WTC11 (cell line): Measurements from ENCODE around the gene ISCA2. TPM values are rescaled to one million over a fixed set of nuclear protein-coding genes. Genes with fewer than 3 reads are reported as not detected.

Experiments used
- ATAC-seq: fragments of 200-7000 bp; cut with Tn5 transposase; 2 replicates; pipeline ENCODE4 v1.10.0; 2021; ENCODE audit warnings: mild to moderate bottlenecking, moderate library complexity
- CTCF ChIA-PET: fragments of 300-600 bp; sonication (Branson Sonifier 250); formaldehyde crosslinking; loops from one replicate; lab custom pipeline; 2021; ENCODE audit warnings: antibody characterized with exemption; lab: Charles Lee
- POLR2A ChIA-PET: fragments of 350-600 bp; sonication (Branson Sonifier 250); formaldehyde crosslinking; loops from one replicate; lab custom pipeline; 2021; ENCODE audit warnings: antibody characterized with exemption; lab: Charles Lee
- DNase-seq: peaks from one replicate; pipeline ENCODE4 v3.0.0; 2021; ENCODE audit warnings: low spot score
- H3K27ac Mint-ChIP-seq: 2 replicates; pipeline ENCODE4 v1.8.0; 2021; ENCODE audit warnings: mixed read lengths
- H3K27me3 Mint-ChIP-seq: 2 replicates; pipeline ENCODE4 v1.8.0; 2021; ENCODE audit warnings: low read depth, mild to moderate bottlenecking, moderate library complexity, mixed read lengths
- H3K36me3 Mint-ChIP-seq: 2 replicates; pipeline ENCODE4 v1.8.0; 2021; ENCODE audit warnings: mixed read lengths
- H3K4me1 Mint-ChIP-seq: 2 replicates; pipeline ENCODE4 v1.8.0; 2022; ENCODE audit warnings: mixed read lengths
- H3K4me3 Mint-ChIP-seq: 2 replicates; pipeline ENCODE4 v1.8.0; 2021; ENCODE audit warnings: mild to moderate bottlenecking, moderate library complexity, mixed read lengths
- H3K9me3 Mint-ChIP-seq: 2 replicates; pipeline ENCODE4 v1.8.0; 2021; ENCODE audit warnings: mixed read lengths
- ATF1 ChIP-seq: sonication (generic); formaldehyde crosslinking; IDR thresholded peaks from 2 replicates; pipeline ENCODE4 v1.8.1; 2023; ENCODE audit warnings: mild to moderate bottlenecking, moderate library complexity, missing genetic modification reagents
- CREB1 ChIP-seq: sonication (generic); formaldehyde crosslinking; IDR thresholded peaks from 2 replicates; pipeline ENCODE4 v1.8.0; 2023; ENCODE audit warnings: mild to moderate bottlenecking, missing genetic modification reagents
- FOXJ3 ChIP-seq: sonication (generic); formaldehyde crosslinking; IDR thresholded peaks from 2 replicates; pipeline ENCODE4 v1.9.0; 2021; ENCODE audit warnings: missing genetic modification reagents, mild to moderate bottlenecking, borderline replicate concordance
- IRF2 ChIP-seq: sonication (generic); formaldehyde crosslinking; IDR thresholded peaks from 2 replicates; pipeline ENCODE4 v1.8.0; 2022; ENCODE audit warnings: low read depth, missing genetic modification reagents, borderline replicate concordance
- SMAD4 ChIP-seq: sonication (generic); formaldehyde crosslinking; IDR thresholded peaks from 2 replicates; pipeline ENCODE4 v1.8.0; 2022; ENCODE audit warnings: mild to moderate bottlenecking, missing genetic modification reagents
- ZNF423 ChIP-seq: fragments of 250-450 bp; sonication (Bioruptor Pico); IDR thresholded peaks from 2 replicates; pipeline ENCODE4 v2.1.2; 2022; ENCODE audit warnings: mild to moderate bottlenecking, moderate library complexity
- total RNA-seq: library from RNA; stranded (reverse); gene quantifications from 3 replicates; pipeline ENCODE4 v1.2.3, GENCODE V29; 2021
- TF ChIP-seq, protein P1 (sequence below): fragments of 250-450 bp; sonication (Bioruptor Pico); IDR thresholded peaks from 2 replicates; pipeline ENCODE4 v1.9.0; 2021; ENCODE audit warnings: mild to moderate bottlenecking
- TF ChIP-seq, protein P2 (sequence below): sonication (generic); formaldehyde crosslinking; IDR thresholded peaks from 2 replicates; pipeline ENCODE4 v1.8.1; 2023; ENCODE audit warnings: mild to moderate bottlenecking, moderate library complexity, missing genetic modification reagents
- TF ChIP-seq, protein P3 (sequence below): sonication (generic); formaldehyde crosslinking; IDR thresholded peaks from 2 replicates; pipeline ENCODE4 v1.8.1; 2023; ENCODE audit warnings: mild to moderate bottlenecking, missing genetic modification reagents
- TF ChIP-seq, protein P4 (sequence below): sonication (generic); formaldehyde crosslinking; IDR thresholded peaks from 2 replicates; pipeline ENCODE4 v1.8.0; 2022; ENCODE audit warnings: mild to moderate bottlenecking, missing genetic modification reagents
- TF ChIP-seq, protein P5 (sequence below): sonication (generic); formaldehyde crosslinking; IDR thresholded peaks from 2 replicates; pipeline ENCODE4 v1.8.1; 2022; ENCODE audit warnings: mild to moderate bottlenecking, missing genetic modification reagents, moderate library complexity, borderline replicate concordance
- TF ChIP-seq, protein P6 (sequence below): sonication (generic); formaldehyde crosslinking; conservative IDR thresholded peaks from 2 replicates; pipeline ENCODE4 v1.8.1; 2022; ENCODE audit warnings: mild to moderate bottlenecking, missing genetic modification reagents
- TF ChIP-seq, protein P7 (sequence below): fragments of 250-450 bp; sonication (Bioruptor Pico); IDR thresholded peaks from 2 replicates; pipeline ENCODE4 v2.1.2; 2022; ENCODE audit warnings: mild to moderate bottlenecking, moderate library complexity

The ISCA2 gene
- total RNA-seq, 1 experiment from 2014 or later, result 50.1 TPM

DNA sequence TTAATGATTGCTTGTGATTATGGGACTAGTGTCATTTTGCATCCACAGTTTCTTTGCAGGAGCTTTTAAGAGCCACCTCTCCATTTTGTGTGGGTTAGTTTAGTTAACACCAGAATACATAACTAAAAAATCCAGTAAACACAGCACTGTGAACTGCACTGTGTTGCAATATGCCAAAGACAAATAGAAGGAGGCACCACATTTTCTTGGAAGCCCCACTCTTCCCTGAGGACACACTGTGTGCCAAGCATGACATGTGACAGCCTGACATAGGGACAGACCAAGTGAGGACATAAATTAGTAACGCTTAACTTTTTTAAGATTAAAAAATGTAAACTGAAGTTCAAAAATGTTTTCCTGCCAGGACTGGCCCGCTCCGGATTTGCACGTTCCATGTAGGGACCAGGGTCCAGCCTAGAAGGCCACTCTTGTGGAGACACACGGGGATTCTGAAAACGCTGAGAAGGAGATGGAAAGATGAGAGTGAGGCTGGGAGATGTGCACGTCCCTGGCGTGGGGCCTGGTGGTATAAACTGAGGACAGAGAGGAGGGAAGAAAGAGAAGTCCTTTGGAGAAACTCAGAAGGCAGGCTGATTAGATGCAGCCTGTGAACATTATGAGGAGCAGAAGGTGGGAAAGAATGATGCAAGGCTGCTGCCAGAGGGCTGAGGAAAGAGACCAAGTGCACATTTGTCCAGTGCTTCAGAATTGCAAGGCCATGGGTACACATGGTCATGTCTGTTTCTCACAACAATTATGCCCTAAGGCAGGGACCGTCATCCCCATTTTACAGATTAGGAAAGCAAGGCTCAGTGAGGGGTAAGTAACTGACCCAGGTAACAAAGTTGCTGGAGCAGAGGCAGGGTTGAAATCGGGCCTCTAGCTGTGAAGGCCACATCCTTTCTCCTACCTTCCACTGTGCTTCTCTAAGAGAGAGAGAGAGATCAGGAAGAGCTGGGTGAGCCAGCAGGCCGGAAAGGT is 45.1 kb downstream of the ISCA2 start (continued):
- TF ChIP-seq, protein P1, sequence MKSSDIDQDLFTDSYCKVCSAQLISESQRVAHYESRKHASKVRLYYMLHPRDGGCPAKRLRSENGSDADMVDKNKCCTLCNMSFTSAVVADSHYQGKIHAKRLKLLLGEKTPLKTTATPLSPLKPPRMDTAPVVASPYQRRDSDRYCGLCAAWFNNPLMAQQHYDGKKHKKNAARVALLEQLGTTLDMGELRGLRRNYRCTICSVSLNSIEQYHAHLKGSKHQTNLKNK (CRISPR knock-in tag), result no peak
- TF ChIP-seq SMAD4 (CRISPR knock-in tag), result no peak

DNA sequence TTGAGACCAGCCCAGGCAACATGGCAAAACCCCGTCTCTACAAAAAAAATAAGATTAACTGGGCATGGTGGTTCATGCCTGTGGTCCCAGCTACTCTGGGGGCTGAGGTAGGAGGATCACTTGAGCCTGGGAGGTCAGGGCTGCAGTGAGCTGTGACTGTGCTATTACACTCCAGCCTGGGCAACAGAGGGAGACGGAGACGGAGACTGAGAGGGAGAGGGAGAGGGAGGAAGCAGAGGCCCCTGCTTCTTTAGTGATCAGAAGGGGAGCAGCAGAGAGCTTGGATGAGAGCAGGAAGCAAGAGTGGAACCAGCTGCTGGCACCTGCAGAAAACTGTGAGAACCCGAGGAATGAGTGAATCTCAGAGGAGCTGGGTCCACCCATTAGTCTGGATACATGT is 45.9 kb downstream of the ISCA2 start:
- Mint-ChIP-seq H3K4me1 (no peaks in the 10 kb centered on the region), H3K9me3 (no peaks in the 10 kb centered on the region), H3K36me3 (no peaks in the 10 kb centered on the region), H3K4me3 (no peak overlapping the region), H3K27ac (0 out of 2 replicates have a peak overlapping the region, but pooled peaks have one; percentile 20), H3K27me3 (no peaks in the 10 kb centered on the region)
- ATAC-seq (peak; percentile 41; the same call in 1 of the 2 replicates), DNase-seq (no peak)
- ChIA-PET POLR2A (interaction anchor here (1.4 kb wide), 1 partner anchor 9 kb away, joined by 3 read pairs; no protein-coding TSS in a partner anchor), CTCF (interaction anchor here (0.6 to 2.1 kb wide), 7 partner anchors 8 to 282 kb away, joined by 3 to 7 read pairs (median 5); no protein-coding TSS in a partner anchor)
- TF ChIP-seq, protein P2, sequence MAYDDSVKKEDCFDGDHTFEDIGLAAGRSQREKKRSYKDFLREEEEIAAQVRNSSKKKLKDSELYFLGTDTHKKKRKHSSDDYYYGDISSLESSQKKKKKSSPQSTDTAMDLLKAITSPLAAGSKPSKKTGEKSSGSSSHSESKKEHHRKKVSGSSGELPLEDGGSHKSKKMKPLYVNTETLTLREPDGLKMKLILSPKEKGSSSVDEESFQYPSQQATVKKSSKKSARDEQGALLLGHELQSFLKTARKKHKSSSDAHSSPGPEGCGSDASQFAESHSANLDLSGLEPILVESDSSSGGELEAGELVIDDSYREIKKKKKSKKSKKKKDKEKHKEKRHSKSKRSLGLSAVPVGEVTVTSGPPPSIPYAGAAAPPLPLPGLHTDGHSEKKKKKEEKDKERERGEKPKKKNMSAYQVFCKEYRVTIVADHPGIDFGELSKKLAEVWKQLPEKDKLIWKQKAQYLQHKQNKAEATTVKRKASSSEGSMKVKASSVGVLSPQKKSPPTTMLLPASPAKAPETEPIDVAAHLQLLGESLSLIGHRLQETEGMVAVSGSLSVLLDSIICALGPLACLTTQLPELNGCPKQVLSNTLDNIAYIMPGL (CRISPR knock-in tag), result no peak
- TF ChIP-seq, protein P3, sequence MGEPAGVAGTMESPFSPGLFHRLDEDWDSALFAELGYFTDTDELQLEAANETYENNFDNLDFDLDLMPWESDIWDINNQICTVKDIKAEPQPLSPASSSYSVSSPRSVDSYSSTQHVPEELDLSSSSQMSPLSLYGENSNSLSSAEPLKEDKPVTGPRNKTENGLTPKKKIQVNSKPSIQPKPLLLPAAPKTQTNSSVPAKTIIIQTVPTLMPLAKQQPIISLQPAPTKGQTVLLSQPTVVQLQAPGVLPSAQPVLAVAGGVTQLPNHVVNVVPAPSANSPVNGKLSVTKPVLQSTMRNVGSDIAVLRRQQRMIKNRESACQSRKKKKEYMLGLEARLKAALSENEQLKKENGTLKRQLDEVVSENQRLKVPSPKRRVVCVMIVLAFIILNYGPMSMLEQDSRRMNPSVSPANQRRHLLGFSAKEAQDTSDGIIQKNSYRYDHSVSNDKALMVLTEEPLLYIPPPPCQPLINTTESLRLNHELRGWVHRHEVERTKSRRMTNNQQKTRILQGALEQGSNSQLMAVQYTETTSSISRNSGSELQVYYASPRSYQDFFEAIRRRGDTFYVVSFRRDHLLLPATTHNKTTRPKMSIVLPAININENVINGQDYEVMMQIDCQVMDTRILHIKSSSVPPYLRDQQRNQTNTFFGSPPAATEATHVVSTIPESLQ, result no peak
- TF ChIP-seq, protein P4, sequence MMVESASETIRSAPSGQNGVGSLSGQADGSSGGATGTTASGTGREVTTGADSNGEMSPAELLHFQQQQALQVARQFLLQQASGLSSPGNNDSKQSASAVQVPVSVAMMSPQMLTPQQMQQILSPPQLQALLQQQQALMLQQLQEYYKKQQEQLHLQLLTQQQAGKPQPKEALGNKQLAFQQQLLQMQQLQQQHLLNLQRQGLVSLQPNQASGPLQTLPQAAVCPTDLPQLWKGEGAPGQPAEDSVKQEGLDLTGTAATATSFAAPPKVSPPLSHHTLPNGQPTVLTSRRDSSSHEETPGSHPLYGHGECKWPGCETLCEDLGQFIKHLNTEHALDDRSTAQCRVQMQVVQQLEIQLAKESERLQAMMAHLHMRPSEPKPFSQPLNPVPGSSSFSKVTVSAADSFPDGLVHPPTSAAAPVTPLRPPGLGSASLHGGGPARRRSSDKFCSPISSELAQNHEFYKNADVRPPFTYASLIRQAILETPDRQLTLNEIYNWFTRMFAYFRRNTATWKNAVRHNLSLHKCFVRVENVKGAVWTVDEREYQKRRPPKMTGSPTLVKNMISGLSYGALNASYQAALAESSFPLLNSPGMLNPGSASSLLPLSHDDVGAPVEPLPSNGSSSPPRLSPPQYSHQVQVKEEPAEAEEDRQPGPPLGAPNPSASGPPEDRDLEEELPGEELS (CRISPR knock-in tag), result no peak

DNA sequence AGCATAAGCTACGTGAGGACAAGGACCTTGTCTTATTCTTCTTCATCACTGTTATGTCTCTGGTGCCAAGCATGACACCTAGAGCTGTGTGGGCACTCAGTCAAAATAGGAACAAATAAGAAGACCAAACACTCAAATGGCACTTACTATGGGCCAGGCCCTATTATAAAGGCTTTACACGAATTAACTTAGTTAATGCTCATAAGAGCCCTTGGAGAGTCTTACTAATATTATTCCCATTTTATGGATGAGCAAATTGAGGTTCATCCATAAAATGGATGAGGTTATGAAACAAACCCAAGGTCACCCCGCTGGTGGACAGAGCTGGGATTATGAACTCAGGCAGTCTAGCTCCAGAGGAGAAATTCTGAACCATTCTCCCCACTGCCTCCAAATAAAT is 47.7 kb downstream of the ISCA2 start:
- H3K4me1 Mint-ChIP-seq, result no peaks in the 10 kb centered on the region

DNA sequence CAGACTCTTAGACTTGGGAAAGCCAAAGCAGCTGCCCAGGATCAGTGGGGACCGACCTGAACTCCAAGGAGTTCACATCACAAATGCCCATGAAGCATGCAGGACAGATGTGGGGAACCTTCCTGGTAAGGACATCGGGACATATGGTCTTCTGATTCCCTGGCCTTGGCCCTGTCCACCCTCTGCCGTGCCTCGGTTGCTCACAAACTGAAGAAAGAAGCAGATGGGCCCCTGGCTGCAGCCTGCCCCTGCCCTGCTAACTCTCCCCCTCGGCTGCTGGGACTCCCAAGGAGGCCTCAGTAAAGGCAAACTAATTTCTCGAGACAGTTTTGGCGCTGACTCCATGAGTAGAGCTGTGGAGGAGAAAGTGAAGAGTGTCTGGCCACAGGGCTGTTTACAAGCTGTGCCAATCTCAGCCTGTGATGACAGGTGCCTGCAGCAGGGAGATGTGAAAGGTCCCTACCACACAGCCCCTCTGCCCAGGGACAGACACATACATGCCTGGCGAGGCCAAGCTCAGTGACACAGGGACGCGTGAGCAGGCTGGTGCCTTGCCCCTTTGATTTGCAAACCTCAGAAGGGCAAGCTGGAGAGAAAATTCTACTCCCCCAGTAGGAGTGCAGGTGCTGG is 48.6 kb downstream of the ISCA2 start:
- DNase-seq (no peak), ATAC-seq (no peak)
- no peak overlapping the region for H3K4me3 Mint-ChIP-seq
- no peaks in the 10 kb centered on the region for H3K4me1 Mint-ChIP-seq
- no peaks in the 10 kb centered on the region for H3K27me3 Mint-ChIP-seq
- H3K27ac Mint-ChIP-seq, result no peak overlapping the region
- ChIA-PET CTCF (interaction anchor here (1.2 to 2.7 kb wide), 6 partner anchors 11 to 319 kb away, joined by 3 to 14 read pairs (median 4); no protein-coding TSS in a partner anchor), POLR2A (no interaction called here)
- H3K36me3 Mint-ChIP-seq, result no peaks in the 10 kb centered on the region
- no peaks in the 10 kb centered on the region for H3K9me3 Mint-ChIP-seq
- no peak for TF ChIP-seq FOXJ3
- no peak for TF ChIP-seq IRF2
- TF ChIP-seq ATF1 (CRISPR knock-in tag), result no peak
- TF ChIP-seq, protein P3, result no peak
- TF ChIP-seq, protein P5, sequence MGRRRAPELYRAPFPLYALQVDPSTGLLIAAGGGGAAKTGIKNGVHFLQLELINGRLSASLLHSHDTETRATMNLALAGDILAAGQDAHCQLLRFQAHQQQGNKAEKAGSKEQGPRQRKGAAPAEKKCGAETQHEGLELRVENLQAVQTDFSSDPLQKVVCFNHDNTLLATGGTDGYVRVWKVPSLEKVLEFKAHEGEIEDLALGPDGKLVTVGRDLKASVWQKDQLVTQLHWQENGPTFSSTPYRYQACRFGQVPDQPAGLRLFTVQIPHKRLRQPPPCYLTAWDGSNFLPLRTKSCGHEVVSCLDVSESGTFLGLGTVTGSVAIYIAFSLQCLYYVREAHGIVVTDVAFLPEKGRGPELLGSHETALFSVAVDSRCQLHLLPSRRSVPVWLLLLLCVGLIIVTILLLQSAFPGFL, result no peak
- TF ChIP-seq, protein P6, sequence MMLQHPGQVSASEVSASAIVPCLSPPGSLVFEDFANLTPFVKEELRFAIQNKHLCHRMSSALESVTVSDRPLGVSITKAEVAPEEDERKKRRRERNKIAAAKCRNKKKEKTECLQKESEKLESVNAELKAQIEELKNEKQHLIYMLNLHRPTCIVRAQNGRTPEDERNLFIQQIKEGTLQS (CRISPR knock-in tag), result no peak
- TF ChIP-seq, protein P7, sequence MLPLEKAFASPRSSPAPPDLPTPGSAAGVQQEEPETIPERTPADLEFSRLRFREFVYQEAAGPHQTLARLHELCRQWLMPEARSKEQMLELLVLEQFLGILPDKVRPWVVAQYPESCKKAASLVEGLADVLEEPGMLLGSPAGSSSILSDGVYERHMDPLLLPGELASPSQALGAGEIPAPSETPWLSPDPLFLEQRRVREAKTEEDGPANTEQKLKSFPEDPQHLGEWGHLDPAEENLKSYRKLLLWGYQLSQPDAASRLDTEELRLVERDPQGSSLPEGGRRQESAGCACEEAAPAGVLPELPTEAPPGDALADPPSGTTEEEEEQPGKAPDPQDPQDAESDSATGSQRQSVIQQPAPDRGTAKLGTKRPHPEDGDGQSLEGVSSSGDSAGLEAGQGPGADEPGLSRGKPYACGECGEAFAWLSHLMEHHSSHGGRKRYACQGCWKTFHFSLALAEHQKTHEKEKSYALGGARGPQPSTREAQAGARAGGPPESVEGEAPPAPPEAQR (CRISPR knock-in tag), result no peak
- no peak for TF ChIP-seq ZNF423

More for the DNA sequence above, 47.7 kb downstream of the ISCA2 start:
- CTCF ChIA-PET, result interaction anchor here (2.7 kb wide), 1 partner anchor 32 kb away, joined by 14 read pairs; no protein-coding TSS in a partner anchor
- TF ChIP-seq CREB1 (CRISPR knock-in tag), result no peak
- TF ChIP-seq, all 79 proteins: peak for 0
- H3K4me3 Mint-ChIP-seq, result no peak overlapping the region
- no peak overlapping the region for H3K27ac Mint-ChIP-seq
- DNase-seq (no peak), ATAC-seq (no peak)
- POLR2A ChIA-PET, result no interaction called here
- H3K27me3 Mint-ChIP-seq, result no peaks in the 10 kb centered on the region
- H3K9me3 Mint-ChIP-seq, result no peaks in the 10 kb centered on the region
- no peaks in the 10 kb centered on the region for H3K36me3 Mint-ChIP-seq
